HUDEP-2 (cell line): ENCODE measurements around the gene ARMH4.

Experiments used
- DNase-seq, 76 experiments: peaks; one replicate each; lab custom pipeline; 2025; ENCODE audit not compliant: unreplicated experiment in 76 of 76; lab: John Stamatoyannopoulos, UW

The ARMH4 gene

DNA sequence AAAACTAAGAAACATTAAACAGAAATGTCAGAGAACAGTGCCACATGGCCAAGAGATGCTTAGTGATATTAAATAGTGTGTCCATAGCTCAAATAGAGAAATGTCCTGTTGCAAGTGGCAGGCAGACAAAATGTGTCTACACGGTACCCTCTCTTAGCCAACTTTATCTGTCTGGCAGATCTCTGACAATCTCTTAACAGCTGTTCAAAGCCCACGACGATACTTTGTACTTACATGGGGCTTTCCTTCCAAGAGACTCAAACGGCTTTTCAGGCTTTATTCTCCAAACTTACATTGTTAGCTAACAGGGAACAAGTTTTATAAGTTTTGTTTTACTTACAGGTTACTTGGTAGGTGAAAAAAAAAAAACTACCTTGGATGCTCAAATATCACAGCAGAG is 45.6 kb downstream of the ARMH4 start:
- DNase-seq: no peak

GRCh38 chr14:58104808-58105207 is 47.2 kb downstream of the ARMH4 start:
- no peak for DNase-seq

DNA sequence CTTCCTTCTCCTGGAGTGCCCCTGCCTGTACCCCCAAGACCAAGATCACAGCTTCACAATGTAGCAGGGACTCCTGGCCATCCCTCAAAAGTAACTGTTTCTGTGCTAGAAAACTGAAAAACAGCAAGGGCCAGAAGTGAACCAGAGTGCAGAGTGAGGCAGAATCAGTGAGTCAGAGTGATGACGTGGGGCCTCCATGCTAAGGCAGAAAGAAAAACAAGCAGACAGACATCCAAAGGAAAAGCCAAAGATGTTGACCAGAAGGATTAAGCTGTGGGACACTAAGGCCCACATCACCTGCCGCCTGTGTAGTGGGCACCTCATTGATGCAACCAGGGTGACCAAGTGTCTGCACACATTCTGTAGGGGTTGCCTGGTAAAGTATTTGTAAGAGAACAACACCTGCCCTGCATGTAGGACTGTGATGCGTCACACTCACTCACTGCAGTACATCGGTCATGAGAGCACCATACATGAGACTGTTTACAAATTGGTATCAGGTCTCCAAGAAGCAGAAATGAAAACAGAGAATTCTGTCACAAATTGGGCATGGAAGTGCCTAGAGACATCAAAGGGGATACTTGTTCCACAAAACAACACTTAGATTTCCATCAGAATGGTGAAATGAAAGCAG is 51.2 kb downstream of the ARMH4 start:
- no peak for DNase-seq

DNA sequence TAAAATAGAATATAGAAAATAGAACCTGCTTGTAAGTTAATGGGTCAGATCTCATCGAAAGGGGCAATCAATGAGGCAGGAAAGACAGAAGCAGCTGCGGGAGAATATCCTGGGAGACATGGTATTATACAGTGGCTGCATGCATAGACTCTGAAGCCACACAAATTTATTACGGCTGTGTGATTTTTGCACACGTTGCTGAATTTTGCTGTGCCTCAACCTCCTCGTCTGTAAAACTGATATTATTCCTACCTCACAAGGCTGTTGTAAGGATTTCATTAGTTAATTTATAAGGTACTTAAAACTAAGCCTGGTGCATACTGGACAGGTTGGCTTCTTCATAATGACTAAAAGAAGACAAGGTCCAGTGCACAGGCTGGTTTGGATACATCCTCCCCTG is 52.3 kb downstream of the ARMH4 start:
- DNase-seq: no peak

- no peak for DNase-seq
Measured at GRCh38 chr14:58098507-58098906, 53.5 kb downstream of the ARMH4 start.

DNA sequence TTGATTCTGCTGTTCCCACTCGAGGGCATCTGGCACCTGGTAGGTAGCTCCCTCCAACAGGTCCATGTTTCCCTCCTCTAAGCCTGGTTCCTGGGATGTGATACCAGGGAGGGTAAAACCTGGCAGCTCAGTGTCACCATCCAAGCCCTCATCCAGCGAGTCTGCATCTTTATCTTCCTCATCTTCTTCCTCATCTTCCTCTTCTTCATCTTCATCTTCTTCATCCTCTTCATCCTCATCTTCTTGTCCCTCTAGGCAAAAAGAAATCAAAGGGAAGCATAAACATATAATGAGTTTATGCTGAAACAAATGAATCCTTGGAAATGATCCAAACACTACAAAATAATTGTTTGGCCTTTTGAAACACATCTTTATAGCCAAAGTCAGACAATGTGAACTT is 55.3 kb downstream of the ARMH4 start:
- no peak for DNase-seq

DNA sequence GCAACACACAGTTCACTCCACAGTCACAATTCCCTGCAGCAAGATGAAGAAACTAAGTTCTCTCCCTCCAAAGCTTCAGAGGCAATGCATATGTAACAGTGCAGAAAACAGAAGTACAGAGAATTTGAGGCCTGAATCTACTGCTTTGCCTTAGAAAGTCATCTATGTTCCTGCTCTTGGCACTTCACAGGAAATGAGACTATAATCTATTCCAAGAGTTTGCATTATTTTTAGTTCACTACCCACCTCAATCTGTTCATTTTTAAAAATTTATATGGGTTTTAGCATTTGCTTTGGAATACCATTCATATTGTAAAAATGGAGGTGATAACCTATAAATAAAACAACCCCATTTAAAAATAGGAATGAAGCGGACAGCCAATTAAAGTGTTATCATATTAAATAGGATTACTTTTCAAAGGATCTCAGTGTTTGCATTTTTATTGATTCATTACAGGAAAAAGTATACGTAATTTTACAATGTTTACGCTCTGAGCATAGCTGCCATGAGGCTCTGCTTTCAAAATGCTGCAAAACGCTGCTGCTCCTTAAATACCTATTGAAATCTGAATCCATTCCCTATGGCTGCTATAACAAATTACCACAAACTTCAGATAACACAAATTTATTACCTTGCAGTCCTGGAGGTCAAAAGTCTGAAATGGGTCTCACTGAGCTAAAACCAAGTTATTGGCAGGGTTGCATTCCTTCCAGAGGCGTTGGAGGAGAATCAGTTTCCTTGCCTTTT is 60.0 kb downstream of the ARMH4 start:
- no peak for DNase-seq

DNA sequence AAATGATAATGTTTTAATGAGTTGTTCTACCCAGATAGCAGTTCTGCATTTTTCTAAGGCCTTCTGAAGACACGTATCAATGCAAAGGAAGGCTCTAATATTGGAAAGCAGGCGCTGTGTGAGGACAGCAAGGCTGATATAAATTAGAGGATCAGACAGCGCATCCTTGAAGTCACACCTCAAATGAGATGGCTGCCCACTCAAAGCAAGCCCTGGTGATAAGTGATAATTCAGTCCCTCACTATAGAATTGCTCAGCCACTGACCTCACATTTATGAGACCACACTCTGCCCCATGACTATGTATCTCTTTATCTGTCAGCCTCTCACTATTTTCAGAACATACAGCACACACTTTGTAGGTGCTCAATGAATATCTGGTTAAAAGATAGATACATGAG is 62.4 kb downstream of the ARMH4 start:
- DNase-seq: no peak

- no peak for DNase-seq
Measured at GRCh38 chr14:58088961-58089360, 63.1 kb downstream of the ARMH4 start.

DNA sequence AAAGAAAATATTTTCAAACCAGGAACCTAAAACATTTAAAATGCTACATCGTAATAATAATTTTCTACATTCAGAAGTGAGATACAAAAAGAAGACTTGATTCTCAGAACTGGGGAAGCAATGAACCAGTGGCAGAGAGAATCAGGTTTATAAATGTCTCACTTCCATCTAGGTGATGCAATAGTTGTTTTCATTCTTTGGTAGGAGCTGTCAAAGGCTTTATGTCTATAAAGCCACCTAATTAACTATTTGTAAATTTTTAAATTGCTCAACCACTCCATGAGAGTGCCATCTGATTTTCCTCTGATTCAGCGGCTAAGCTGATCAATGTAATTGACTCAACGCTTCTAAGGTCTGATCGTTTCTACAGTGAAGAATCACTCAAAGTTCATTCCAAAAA is 66.1 kb downstream of the ARMH4 start:
- no peak for DNase-seq

DNA sequence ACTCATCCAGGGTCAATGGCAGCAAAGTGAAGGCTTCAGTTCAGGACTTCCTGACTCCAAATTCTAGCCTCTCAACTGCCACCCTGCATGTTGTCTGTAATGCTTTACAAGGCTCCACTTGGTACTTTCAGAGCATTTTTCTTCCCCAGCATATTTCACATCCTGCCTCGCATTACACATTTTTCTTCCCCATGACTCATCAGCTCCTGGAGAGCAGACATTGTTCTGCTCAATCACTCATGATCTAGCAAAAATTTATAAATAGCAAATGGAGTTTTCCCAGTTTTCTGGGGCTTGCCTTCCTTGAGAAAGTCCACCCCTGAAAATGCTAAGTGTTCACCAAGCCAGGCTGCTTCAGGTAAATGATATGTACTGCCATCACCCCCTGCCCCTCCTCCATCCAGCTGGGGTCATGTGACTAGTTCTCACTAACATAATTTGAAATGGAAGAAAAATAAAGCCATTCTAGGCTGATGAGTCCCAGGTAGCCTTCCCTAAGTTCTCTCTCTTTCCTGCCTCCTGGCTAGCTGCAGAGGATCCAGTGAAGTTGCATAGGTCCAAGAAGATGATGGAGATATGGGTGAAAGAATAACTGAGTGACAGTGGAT is 69.4 kb downstream of the ARMH4 start:
- no peak for DNase-seq

- no peak for DNase-seq
Measured at GRCh38 chr14:58082011-58082410, 70.0 kb downstream of the ARMH4 start.

DNA sequence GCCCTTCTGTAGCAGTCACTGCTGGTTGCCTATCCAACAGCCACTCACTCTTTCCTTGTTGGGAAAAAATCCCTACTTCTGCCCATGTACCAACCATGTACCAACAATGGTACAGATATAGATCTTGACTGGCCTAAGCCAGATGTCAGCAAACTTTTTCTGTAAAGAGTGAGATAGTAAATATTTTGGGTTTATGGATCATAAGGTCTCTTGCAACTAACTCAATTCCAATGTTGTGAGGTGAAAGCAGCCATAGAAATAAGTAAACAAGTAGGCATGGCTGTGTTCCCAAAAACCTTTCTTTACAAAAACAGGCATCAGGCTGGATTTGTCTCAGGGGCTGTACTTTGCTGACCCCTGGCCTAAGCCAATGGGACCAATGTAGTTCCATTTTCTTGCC is 73.5 kb downstream of the ARMH4 start:
- DNase-seq: no peak

- DNase-seq: no peak
Measured at GRCh38 chr14:58078068-58078467, 73.9 kb downstream of the ARMH4 start.

DNA sequence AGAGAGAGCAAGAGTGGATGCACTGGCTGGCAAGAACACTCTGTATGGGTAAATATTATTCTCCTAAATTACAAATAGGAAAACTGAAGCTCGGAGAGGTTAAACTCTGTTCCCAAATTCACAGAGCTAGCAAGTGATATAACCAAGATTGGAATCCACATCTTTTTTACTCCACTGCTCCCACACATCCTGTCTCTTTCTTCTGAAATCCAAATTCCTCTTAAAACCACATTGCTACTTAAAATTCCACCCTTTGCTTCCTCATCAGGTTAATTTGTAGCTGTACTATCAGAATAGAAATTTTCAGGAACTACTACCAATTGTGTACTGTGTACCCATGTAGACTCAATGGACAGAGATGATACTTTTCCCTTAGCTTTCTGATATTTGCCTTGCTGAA is 74.4 kb downstream of the ARMH4 start:
- no peak for DNase-seq

DNA sequence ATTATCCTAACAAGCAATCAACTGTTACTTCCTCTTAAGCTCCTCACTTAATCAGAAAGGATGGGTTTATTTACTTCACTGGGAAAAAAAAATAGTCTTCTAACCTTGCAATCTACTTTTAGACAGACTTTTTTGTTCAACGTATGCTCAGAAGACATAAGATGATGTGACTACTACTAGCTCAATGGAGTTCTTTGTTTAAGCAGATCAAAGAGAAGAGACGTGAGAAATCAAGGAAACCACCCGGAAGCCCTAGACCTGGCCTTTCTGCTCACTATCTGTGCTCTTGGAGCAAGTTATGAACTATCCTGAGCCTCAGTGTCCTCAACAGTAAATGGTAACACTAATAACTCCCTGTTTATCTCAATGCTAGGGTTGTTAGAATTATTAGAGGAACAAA is 78.5 kb downstream of the ARMH4 start:
- DNase-seq: no peak

DNA sequence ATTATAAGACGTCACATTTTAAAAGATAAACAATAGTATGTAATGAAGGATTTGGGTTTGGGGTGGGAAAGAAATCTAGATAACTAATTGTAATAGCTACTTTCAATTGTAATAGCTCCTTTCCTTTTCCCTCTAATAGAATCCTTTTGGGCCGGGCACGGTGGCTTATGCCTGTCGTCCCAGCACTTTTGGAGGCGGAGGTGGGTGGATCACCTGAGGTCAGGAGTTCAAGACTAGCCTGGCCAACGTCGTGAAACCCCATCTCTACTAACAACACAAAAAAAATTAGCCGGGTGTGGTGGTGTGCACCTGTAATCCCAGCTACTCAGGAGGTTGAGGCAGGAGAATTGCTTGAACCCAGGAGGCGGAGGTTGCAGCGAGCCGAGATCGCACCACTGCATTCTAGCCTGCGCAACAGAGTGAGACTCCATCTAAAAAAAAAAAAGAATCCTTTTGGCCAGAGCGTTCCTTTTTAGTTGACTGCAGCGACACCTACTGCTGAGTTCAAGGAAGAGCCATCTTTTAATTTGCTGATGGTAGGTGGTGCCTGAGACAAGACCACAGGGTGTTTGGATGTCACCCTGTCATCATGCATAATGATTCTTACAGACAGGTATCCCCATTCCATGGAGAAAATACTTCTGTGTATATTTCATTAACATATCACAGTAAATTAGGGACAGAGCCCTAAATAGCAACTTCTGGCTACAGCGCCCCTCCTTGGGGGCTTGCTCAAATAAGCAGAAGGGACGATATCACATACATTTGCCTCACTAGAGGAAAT is 79.5 kb downstream of the ARMH4 start:
- DNase-seq: peak in 49 of 76 experiments; percentile 3 to 72 (median 31)

GRCh38 chr14:58071341-58071740 is 80.7 kb downstream of the ARMH4 start:
- no peak for DNase-seq

DNA sequence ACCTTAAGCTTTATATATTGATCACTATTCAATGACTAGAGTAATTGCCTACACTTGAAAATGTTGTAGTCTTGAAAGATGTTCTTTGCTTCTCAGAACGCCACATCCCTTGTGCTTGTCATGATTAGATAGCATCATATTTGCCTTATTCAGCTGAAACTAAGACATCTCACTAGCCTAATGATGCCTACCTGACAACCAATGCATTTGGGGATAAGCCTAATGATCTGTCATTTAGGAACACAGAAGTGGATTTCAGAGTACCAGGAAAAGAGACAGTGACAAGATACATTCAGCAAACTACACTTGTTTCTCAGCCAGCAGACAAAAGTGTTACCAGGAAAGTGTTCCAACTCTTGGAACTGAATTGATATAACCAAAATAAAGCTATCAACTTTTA is 83.7 kb downstream of the ARMH4 start:
- no peak for DNase-seq

DNA sequence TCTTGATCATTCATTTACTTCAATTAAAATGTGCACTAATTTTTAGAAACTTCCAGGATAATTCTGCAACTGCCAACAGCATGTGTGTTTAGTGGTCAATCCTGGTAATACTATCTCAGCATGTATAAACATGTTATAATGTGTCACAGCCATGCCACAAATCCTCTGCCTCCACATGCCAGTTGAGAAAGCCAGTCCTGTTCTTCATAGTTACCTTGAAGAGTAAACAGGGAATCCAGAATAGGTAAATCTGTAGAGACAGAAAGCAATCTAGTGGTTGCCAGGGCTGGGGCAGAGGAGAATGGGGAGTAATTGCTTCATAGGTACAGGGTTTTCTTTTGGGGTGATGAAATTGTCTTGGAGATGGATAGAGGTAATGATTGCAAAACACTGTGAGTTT is 85.9 kb downstream of the ARMH4 start:
- DNase-seq: no peak

DNA sequence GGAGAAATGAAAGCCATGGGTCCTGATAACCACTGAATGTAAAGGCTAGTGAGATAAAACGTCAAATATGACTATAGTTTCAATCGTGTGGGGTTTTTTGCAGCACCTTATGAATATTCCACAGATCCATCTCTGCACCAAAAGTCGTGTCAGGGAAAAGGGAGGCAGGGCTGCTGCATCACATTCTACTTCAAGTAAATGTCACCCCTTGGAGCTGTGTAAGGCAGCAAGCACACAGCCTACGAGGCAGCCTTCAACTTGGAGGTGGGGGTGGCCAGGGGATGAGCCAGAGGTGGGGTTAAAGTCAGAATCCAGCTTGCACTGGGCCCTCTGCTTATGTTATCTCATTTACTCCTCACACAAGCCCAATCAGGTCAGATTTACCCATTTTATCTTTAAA is 90.4 kb downstream of the ARMH4 start:
- no peak for DNase-seq
